Hepatocyte (in vitro differentiated cells): Measurements from ENCODE around the gene SCP2. TPM values are rescaled to one million over a fixed set of nuclear protein-coding genes. Genes with fewer than 3 reads are reported as not detected.

Experiments
- DNase-seq: peaks from one replicate; pipeline ENCODE4 v3.0.0-alpha.2; 2016; ENCODE audit warnings: low spot score
- H2AFZ ChIP-seq: fragments of 200-600 bp; sonication (generic); 2 replicates; pipeline ENCODE4 v1.6.0; 2016; ENCODE audit warnings: antibody characterized with exemption, mild to moderate bottlenecking
- H3K27ac ChIP-seq: fragments of 200-600 bp; sonication (generic); 2 replicates; pipeline ENCODE4 v1.5.1; 2016; ENCODE audit warnings: mild to moderate bottlenecking
- H3K27me3 ChIP-seq: fragments of 200-600 bp; sonication (generic); 2 replicates; pipeline ENCODE4 v1.6.1; 2016
- H3K36me3 ChIP-seq: fragments of 200-600 bp; sonication (generic); replicated peaks from 2 replicates; pipeline ENCODE4 v1.5.1; 2016; ENCODE audit warnings: low read depth; ENCODE audit not compliant: insufficient read depth
- H3K4me1 ChIP-seq: fragments of 200-600 bp; sonication (generic); 2 replicates; pipeline ENCODE4 v1.5.1; 2016; ENCODE audit warnings: mild to moderate bottlenecking, moderate library complexity; ENCODE audit not compliant: insufficient read depth
- H3K4me2 ChIP-seq: fragments of 200-600 bp; sonication (generic); 2 replicates; pipeline ENCODE4 v1.6.0; 2016
- H3K4me3 ChIP-seq: fragments of 200-600 bp; sonication (generic); 2 replicates; pipeline ENCODE4 v1.5.1; 2016; ENCODE audit warnings: mild to moderate bottlenecking
- H3K79me2 ChIP-seq: fragments of 200-600 bp; sonication (generic); 2 replicates; pipeline ENCODE4 v1.6.0; 2017; ENCODE audit warnings: mild to moderate bottlenecking
- H3K9me2 ChIP-seq: fragments of 200-600 bp; sonication (generic); replicated peaks from 2 replicates; pipeline ENCODE4 v1.6.0; 2017; ENCODE audit warnings: mild to moderate bottlenecking; ENCODE audit not compliant: insufficient read depth
- H3K9me3 ChIP-seq: fragments of 200-600 bp; sonication (generic); 2 replicates; pipeline ENCODE4 v1.5.1; 2016; ENCODE audit warnings: low read depth, mild to moderate bottlenecking
- H4K20me1 ChIP-seq: fragments of 200-600 bp; sonication (generic); 2 replicates; pipeline ENCODE4 v1.6.0; 2016; ENCODE audit warnings: mild to moderate bottlenecking; ENCODE audit not compliant: insufficient read depth, poor library complexity, severe bottlenecking
- EZH2 ChIP-seq: fragments of 200-600 bp; sonication (generic); IDR thresholded peaks from 2 replicates; pipeline ENCODE4 v1.6.1; 2016; ENCODE audit warnings: antibody characterized with exemption, mild to moderate bottlenecking, borderline replicate concordance
- EZH2phosphoT487 ChIP-seq: fragments of 200-600 bp; sonication (generic); IDR thresholded peaks from one replicate; pipeline ENCODE4 v1.6.1; 2018; ENCODE audit warnings: antibody characterized with exemption, mild to moderate bottlenecking, low read depth, moderate library complexity; ENCODE audit not compliant: unreplicated experiment, severe bottlenecking
- WGBS: methylation state at CpG from one replicate; pipeline ENCODE4 v1.1.6; 2016; ENCODE audit warnings: low lambda C conversion rate; ENCODE audit errors: missing lambda C conversion rate; 5-methylcytosine and 5-hydroxymethylcytosine counted together
- polyA plus RNA-seq: library from polyadenylated mRNA; unstranded; fragments of >200 nt; fragmentation: Nextera tagmentation; extraction: Ambion mirVana; gene quantifications from 2 replicates; pipeline ENCODE4 v1.2.1, GENCODE V29; 2016
- total RNA-seq: library from RNA; depleted of rRNA; stranded (reverse); fragments of >200 nt; gene quantifications from 2 replicates; pipeline ENCODE4 v1.2.3, GENCODE V29; 2014
- TF ChIP-seq, protein P1 (sequence below): fragments of 200-600 bp; sonication (generic); IDR thresholded peaks from 2 replicates; pipeline ENCODE4 v1.5.1; 2016; ENCODE audit warnings: antibody characterized with exemption, mild to moderate bottlenecking; ENCODE audit not compliant: poor library complexity

The SCP2 gene
- total and polyA plus RNA-seq, 2 experiments from 2014 or later: 201 to 310 TPM

DNA sequence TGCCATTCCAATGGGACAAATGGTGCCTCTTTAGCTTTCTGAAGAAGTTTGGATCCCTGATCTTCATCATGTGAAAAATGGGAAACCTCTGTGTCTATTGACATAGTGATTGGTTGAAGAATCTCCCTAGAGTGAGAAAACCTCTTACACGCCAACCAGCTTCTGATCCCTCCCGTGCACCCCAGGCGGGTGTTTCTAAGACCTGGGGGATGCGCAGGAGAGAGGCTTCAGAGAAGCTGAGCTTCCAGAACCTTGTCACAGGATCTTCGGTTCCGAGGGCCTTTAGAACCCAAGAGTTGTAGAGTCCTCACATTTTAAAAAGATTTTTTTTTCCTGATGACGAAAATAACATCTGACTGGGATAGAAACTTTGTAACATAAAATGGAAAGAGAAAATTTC, 146.2 kb downstream of the SCP2 start:
- TF ChIP-seq, protein P1, sequence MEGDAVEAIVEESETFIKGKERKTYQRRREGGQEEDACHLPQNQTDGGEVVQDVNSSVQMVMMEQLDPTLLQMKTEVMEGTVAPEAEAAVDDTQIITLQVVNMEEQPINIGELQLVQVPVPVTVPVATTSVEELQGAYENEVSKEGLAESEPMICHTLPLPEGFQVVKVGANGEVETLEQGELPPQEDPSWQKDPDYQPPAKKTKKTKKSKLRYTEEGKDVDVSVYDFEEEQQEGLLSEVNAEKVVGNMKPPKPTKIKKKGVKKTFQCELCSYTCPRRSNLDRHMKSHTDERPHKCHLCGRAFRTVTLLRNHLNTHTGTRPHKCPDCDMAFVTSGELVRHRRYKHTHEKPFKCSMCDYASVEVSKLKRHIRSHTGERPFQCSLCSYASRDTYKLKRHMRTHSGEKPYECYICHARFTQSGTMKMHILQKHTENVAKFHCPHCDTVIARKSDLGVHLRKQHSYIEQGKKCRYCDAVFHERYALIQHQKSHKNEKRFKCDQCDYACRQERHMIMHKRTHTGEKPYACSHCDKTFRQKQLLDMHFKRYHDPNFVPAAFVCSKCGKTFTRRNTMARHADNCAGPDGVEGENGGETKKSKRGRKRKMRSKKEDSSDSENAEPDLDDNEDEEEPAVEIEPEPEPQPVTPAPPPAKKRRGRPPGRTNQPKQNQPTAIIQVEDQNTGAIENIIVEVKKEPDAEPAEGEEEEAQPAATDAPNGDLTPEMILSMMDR: no peak
- TF ChIP-seq EZH2: no peak
- TF ChIP-seq EZH2phosphoT487: no peak
- no peaks in the 10 kb centered on the region for H3K9me2 ChIP-seq
- DNase-seq: no peak
- no peaks in the 10 kb centered on the region for H3K4me1 ChIP-seq
- no peaks in the 10 kb centered on the region for H3K27me3 ChIP-seq
- H4K20me1 ChIP-seq: no peaks in the 10 kb centered on the region
- no peaks in the 10 kb centered on the region for H3K9me3 ChIP-seq
- H3K27ac ChIP-seq: no peak overlapping the region
- no peak overlapping the region for H3K4me2 ChIP-seq
- no peaks in the 10 kb centered on the region for H3K36me3 ChIP-seq
- no peaks in the 10 kb centered on the region for H3K79me2 ChIP-seq
- no peak overlapping the region for H3K4me3 ChIP-seq
- H2AFZ ChIP-seq: no peak overlapping the region
- whole genome bisulfite sequencing: 96% methylated on average over 7 of the region's 7 CpGs

DNA sequence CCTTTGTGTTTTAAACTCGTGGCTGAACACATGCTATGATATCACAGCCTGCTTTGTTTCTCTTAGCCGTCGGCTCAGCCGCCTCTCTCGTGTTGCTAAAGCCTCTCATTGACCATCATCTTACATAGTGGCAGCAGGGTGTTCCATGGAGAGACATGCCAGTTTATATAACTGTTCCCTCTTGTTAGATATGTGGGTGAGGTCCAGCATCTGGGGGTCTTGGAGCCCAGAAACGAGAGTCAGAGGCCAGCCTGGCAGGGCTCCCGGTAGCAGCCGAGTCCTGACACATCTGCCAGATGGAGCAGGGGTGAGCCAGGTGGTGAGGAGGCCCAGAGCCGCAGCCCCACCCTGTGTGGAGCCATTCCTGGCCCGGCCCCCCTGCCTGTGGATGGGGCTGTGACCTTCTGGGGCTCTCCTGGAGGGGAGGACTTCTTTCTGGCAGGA, 146.8 kb downstream of the SCP2 start:
- TF ChIP-seq EZH2phosphoT487: no peak
- TF ChIP-seq, protein P1: no peak
- TF ChIP-seq EZH2: no peak
- H3K4me2 ChIP-seq: no peak overlapping the region
- H4K20me1 ChIP-seq: no peaks in the 10 kb centered on the region
- no peaks in the 10 kb centered on the region for H3K9me3 ChIP-seq
- DNase-seq: no peak
- H3K4me3 ChIP-seq: no peak overlapping the region
- no peaks in the 10 kb centered on the region for H3K4me1 ChIP-seq
- no peaks in the 10 kb centered on the region for H3K27me3 ChIP-seq
- WGBS: 88% methylated on average over 10 of the region's 10 CpGs
- no peaks in the 10 kb centered on the region for H3K9me2 ChIP-seq
- H3K79me2 ChIP-seq: no peaks in the 10 kb centered on the region
- H2AFZ ChIP-seq: no peak overlapping the region
- no peak overlapping the region for H3K27ac ChIP-seq
- no peaks in the 10 kb centered on the region for H3K36me3 ChIP-seq

DNA sequence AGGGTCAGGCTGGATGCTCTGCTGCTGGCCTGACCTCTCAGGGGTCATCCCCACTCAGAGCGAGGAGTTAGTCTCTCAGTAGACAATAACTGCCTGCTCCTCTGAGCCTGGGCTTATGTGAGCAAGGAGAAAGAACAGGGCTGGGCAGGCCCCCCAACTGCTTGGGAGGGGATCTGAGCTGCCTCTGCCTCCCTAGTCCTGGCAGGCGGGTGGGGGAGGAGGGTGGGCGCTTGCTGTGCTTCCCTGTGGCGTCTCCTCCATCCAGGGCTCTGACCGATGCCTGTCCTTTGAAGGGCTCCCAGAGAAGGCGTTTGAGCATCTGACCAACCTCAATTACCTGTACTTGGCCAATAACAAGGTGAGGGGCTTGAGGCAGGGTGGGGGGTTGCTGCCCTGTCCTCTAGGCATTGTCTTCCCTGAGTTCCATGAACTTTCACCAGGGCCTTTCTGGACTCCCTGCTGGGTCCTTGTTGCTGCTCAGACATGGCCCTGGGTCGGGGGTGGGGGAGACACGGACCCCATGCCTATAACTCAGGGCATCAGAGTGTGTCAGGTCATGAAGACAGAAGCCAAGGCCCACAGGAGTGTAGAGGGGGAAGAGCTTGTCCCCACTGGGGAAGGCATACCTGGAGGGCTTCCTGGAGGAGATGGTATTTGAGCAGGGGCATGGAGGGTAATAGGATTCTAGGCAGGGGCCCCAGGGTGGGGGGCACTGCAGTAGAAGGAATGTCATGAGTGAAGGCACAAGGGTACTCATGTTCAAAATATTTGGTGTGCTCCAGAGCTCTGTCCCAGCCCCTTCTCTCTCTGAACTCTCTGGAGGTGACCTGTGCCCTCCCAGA, 147.5 kb downstream of the SCP2 start:
- Histone ChIP-seq H3K36me3 (no peaks in the 10 kb centered on the region), H3K27me3 (no peaks in the 10 kb centered on the region), H3K4me2 (no peak overlapping the region), H3K9me2 (no peaks in the 10 kb centered on the region), H3K9me3 (no peaks in the 10 kb centered on the region), H3K4me1 (no peaks in the 10 kb centered on the region), H3K4me3 (no peak overlapping the region), H2AFZ (no peak overlapping the region), H3K79me2 (no peaks in the 10 kb centered on the region), H3K27ac (no peak overlapping the region), H4K20me1 (no peaks in the 10 kb centered on the region)
- TF ChIP-seq EZH2phosphoT487 (no peak), EZH2 (no peak)
- TF ChIP-seq, protein P1: no peak
- no peak for DNase-seq
- 95% methylated on average over 7 of the region's 8 CpGs for WGBS
